OCI-LY1 (cell line): ENCODE results near the gene PILRB.
"Not testable (repeated sequence)": the region's sequence is repeated elsewhere in the genome, so short reads cannot be mapped to it uniquely, and the experiment has no call there.

ENCODE experiments used
- H2AFZ ChIP-seq: fragments of 200-600 bp; sonication (generic), shearing (Covaris generic); 2 replicates; pipeline ENCODE4 v1.6.0; 2014; ENCODE audit warnings: antibody characterized with exemption, mild to moderate bottlenecking, low read length
- H3F3A ChIP-seq: fragments of 200-600 bp; sonication (generic), shearing (Covaris generic); 2 replicates; pipeline ENCODE4 v1.6.0; 2014; ENCODE audit warnings: mild to moderate bottlenecking, antibody characterized with exemption, low read length, moderate library complexity; ENCODE audit not compliant: insufficient read depth
- H3K27ac ChIP-seq: fragments of 200-600 bp; sonication (generic); 2 replicates; pipeline ENCODE4 v1.5.1; 2014; ENCODE audit warnings: low read length, mixed run types, mild to moderate bottlenecking, low read depth; ENCODE audit not compliant: poor library complexity, severe bottlenecking
- H3K27me3 ChIP-seq: fragments of 200-600 bp; sonication (generic); 2 replicates; pipeline ENCODE4 v1.6.0; 2014; ENCODE audit warnings: antibody characterized with exemption, mild to moderate bottlenecking, low read length, moderate library complexity; ENCODE audit not compliant: insufficient read depth
- H3K36me3 ChIP-seq: fragments of 200-600 bp; sonication (generic); 2 replicates; pipeline ENCODE4 v1.6.1; 2014; ENCODE audit warnings: mild to moderate bottlenecking, antibody characterized with exemption, low read length, moderate library complexity, mixed read lengths; ENCODE audit not compliant: insufficient read depth
- H3K4me1 ChIP-seq: fragments of 200-600 bp; sonication (generic); 2 replicates; pipeline ENCODE4 v1.5.1; 2014; ENCODE audit warnings: mild to moderate bottlenecking, low read length, moderate library complexity; ENCODE audit not compliant: insufficient read depth, severe bottlenecking
- H3K4me2 ChIP-seq: fragments of 200-600 bp; sonication (generic), shearing (Covaris generic); 2 replicates; pipeline ENCODE4 v1.6.1; 2014; ENCODE audit warnings: low read length
- H3K4me3 ChIP-seq: fragments of 200-600 bp; sonication (generic); 2 replicates; pipeline ENCODE4 v1.5.1; 2014; ENCODE audit warnings: low read length, low read depth, mild to moderate bottlenecking, mixed read lengths; ENCODE audit not compliant: poor library complexity, severe bottlenecking
- H3K79me2 ChIP-seq: fragments of 200-600 bp; shearing (Covaris generic); 2 replicates; pipeline ENCODE4 v1.6.1; 2016; ENCODE audit warnings: mixed run types, low read length, mixed read lengths; ENCODE audit not compliant: insufficient read depth
- H3K9ac ChIP-seq: fragments of 200-600 bp; sonication (generic), shearing (Covaris generic); 2 replicates; pipeline ENCODE4 v1.6.1; 2014; ENCODE audit warnings: mild to moderate bottlenecking, low read length, mixed read lengths
- H3K9me2 ChIP-seq: fragments of 200-600 bp; sonication (generic), shearing (Covaris generic); 2 replicates; pipeline ENCODE4 v1.6.1; 2014; ENCODE audit warnings: low read depth, mild to moderate bottlenecking, low read length, mixed read lengths
- H3K9me3 ChIP-seq: fragments of 200-600 bp; shearing (Covaris generic); 2 replicates; pipeline ENCODE4 v1.6.1; 2014; ENCODE audit warnings: low read length, mixed read lengths
- H4K20me1 ChIP-seq: fragments of 200-600 bp; sonication (generic), shearing (Covaris generic); 2 replicates; pipeline ENCODE4 v1.6.0; 2016; ENCODE audit warnings: mild to moderate bottlenecking, low read length; ENCODE audit not compliant: insufficient read depth
- EZH2 ChIP-seq: fragments of 200-600 bp; sonication (generic), shearing (Covaris generic); IDR thresholded peaks from 2 replicates; pipeline ENCODE4 v1.8.0; 2017; ENCODE audit warnings: borderline replicate concordance, mixed run types, mild to moderate bottlenecking, antibody characterized with exemption, low read length, moderate library complexity, mixed read lengths
- TF ChIP-seq, protein P1 (sequence below): fragments of 200-600 bp; sonication (generic), shearing (Covaris generic); IDR thresholded peaks from 2 replicates; pipeline ENCODE4 v1.5.1; 2017; ENCODE audit warnings: mild to moderate bottlenecking, antibody characterized with exemption, low read length, moderate library complexity, mixed read lengths

The PILRB gene

DNA sequence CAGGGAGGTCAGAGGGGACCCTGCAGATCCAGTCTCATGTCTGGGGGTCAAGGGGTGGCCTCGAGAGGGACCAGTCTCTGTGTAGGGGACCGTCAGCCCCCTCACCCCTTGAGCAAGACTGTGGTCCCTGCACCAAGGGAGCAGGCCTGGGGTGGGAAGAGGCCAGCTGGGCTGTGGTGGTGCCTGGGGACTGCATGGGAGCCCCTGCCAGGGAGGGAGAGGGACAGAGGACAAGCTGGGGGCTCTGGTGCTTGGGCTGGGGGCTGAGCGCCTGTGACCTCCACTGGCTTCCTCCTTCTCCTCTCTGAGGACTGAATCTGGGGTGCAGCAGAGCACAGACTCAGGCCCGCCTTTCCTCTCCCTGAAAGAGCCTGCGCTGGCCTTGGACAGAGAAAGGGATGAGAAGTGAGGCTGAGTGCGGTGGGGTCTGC is 771 bp upstream of the PILRB start:
- Histone ChIP-seq H3K4me3 (no peak overlapping the region), H3K9me2 (no peaks in the 10 kb centered on the region), H4K20me1 (no peaks in the 10 kb centered on the region), H2AFZ (no peak overlapping the region), H3K4me2 (no peak overlapping the region), H3K36me3 (peaks cover 99% of the 10 kb centered on the region), H3K4me1 (no peaks in the 10 kb centered on the region), H3K79me2 (no peaks in the 10 kb centered on the region), H3K27ac (no peak overlapping the region), H3K9ac (no peak overlapping the region), H3F3A (no peaks in the 10 kb centered on the region), H3K9me3 (no peaks in the 10 kb centered on the region), H3K27me3 (no peaks in the 10 kb centered on the region)
- TF ChIP-seq, protein P1, sequence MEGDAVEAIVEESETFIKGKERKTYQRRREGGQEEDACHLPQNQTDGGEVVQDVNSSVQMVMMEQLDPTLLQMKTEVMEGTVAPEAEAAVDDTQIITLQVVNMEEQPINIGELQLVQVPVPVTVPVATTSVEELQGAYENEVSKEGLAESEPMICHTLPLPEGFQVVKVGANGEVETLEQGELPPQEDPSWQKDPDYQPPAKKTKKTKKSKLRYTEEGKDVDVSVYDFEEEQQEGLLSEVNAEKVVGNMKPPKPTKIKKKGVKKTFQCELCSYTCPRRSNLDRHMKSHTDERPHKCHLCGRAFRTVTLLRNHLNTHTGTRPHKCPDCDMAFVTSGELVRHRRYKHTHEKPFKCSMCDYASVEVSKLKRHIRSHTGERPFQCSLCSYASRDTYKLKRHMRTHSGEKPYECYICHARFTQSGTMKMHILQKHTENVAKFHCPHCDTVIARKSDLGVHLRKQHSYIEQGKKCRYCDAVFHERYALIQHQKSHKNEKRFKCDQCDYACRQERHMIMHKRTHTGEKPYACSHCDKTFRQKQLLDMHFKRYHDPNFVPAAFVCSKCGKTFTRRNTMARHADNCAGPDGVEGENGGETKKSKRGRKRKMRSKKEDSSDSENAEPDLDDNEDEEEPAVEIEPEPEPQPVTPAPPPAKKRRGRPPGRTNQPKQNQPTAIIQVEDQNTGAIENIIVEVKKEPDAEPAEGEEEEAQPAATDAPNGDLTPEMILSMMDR: no peak
- no peak for TF ChIP-seq EZH2

DNA sequence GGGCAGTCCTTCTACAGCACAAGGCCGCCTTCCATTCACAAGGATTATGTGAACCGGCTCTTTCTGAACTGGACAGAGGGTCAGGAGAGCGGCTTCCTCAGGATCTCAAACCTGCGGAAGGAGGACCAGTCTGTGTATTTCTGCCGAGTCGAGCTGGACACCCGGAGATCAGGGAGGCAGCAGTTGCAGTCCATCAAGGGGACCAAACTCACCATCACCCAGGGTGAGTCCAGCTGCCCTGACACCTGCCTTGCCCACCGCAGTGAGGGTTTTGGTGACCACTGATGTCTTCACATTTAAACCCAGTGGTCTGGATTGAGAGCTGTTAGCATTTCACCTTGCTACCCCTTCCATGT is 918 bp downstream of the PILRB start:
- H3K9ac ChIP-seq: no peak overlapping the region
- H2AFZ ChIP-seq: no peak overlapping the region
- H3K36me3 ChIP-seq: peaks cover 100% of the 10 kb centered on the region
- H4K20me1 ChIP-seq: no peaks in the 10 kb centered on the region
- H3K9me3 ChIP-seq: no peaks in the 10 kb centered on the region
- H3K4me2 ChIP-seq: no peak overlapping the region
- no peaks in the 10 kb centered on the region for H3K79me2 ChIP-seq
- H3K4me1 ChIP-seq: no peaks in the 10 kb centered on the region
- TF ChIP-seq, protein P1: no peak
- no peak for TF ChIP-seq EZH2
- no peak overlapping the region for H3K4me3 ChIP-seq
- no peaks in the 10 kb centered on the region for H3K9me2 ChIP-seq
- no peaks in the 10 kb centered on the region for H3K27me3 ChIP-seq
- no peak overlapping the region for H3K27ac ChIP-seq
- H3F3A ChIP-seq: no peaks in the 10 kb centered on the region

DNA sequence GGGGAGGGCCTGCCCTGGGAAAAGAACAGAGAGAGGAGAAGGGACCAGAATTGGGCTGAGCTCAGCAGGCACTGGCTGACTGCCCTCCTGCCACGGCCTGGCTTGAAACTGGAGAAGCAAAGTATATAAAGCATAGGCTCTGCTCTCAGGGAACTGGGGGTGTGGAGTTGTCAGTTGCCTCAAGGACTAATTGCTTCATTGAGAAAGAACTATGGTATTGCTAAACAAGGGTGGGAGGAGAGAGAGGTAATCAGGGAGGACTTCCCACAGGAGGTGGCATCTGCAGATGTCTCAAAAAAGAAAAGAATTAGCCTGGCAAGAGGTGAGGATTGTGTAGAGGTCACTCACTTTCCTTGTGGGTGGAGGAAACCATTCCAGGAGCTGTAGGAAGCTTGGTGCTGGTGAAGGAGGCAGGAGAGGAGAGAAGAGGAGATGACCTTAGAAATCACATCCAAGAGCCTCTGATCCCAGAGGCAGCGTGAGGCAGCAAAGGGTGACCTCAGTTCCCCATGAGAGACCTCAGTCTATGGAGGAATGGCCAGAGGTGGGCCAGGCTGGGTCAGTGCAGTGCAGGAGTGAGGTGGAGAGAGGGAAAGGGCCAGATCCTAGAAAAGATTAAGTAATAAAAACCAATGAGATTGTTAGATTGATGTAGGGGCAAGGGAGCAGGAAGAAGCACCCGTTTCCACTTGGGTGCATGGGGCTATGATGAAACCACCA is 2.4 kb downstream of the PILRB start:
- TF ChIP-seq EZH2: no peak
- Histone ChIP-seq H3K27me3 (no peaks in the 10 kb centered on the region), H3K4me3 (no peak overlapping the region), H3K79me2 (no peaks in the 10 kb centered on the region), H3F3A (no peaks in the 10 kb centered on the region), H3K9me3 (no peaks in the 10 kb centered on the region), H3K36me3 (peaks cover 94% of the 10 kb centered on the region), H3K4me1 (peaks cover 9% of the 10 kb centered on the region), H4K20me1 (no peaks in the 10 kb centered on the region), H3K27ac (no peak overlapping the region), H2AFZ (no peak overlapping the region), H3K9me2 (no peaks in the 10 kb centered on the region), H3K9ac (no peak overlapping the region), H3K4me2 (no peak overlapping the region)

DNA sequence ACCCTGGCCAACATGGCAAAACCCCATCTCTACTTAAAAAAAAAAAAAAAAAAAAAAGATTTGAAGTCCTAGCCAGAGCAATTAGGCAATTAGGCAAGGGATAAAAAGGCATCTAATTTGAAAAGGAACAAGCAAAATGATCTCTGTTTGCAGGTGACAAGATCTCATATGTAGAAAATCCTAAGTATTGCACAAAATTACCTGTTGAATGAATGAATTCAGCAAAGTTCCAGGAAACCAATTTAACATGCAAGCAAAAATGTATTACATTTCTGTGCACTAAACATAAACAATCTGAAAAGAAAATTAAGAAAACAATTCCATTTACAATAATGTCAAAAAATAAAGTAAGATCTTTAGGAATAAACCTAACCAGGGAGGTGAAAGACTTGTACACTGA is 5.2 kb downstream of the PILRB start:
- no peak overlapping the region for H2AFZ ChIP-seq
- peaks cover 74% of the 10 kb centered on the region for H3K36me3 ChIP-seq
- no peak overlapping the region for H3K4me3 ChIP-seq
- no peaks in the 10 kb centered on the region for H3K27me3 ChIP-seq
- no peaks in the 10 kb centered on the region for H3K79me2 ChIP-seq
- no peaks in the 10 kb centered on the region for H3K9me3 ChIP-seq
- no peak for TF ChIP-seq EZH2
- TF ChIP-seq, protein P1: no peak
- no peak overlapping the region for H3K9ac ChIP-seq
- no peak overlapping the region for H3K4me2 ChIP-seq
- H3K4me1 ChIP-seq: peaks cover 37% of the 10 kb centered on the region
- no peaks in the 10 kb centered on the region for H4K20me1 ChIP-seq
- 0 out of 2 replicates have a peak, but pooled peaks cover 8% of the 10 kb centered on the region for H3F3A ChIP-seq
- H3K27ac ChIP-seq: no peak overlapping the region
- H3K9me2 ChIP-seq: no peaks in the 10 kb centered on the region

DNA sequence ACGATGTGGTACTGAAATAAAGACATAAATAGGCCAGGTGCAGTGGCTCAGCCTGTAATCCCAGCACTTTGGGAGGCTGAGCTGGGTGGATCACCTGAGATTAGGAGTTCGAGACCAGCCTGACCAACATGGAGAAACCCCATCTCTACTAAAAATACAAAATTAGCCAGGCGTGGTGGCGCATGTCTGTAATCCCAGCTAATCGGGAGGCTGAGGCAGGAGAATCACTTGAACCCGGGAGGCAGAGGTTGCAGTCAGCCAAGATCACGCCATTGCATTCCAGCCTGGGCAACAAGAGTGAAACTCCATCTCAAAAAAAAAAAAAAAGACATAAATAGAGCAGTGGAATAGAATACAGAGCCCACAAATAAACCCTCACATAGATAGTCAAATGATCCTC is 5.9 kb downstream of the PILRB start:
- H3K4me2 ChIP-seq, H3K9me2 ChIP-seq, H3K27me3 ChIP-seq, H3K27ac ChIP-seq, H3K4me3 ChIP-seq, H3K9ac ChIP-seq, H4K20me1 ChIP-seq, H3K9me3 ChIP-seq, H2AFZ ChIP-seq, H3K79me2 ChIP-seq: not testable (repeated sequence)
- H3K36me3 ChIP-seq: peaks cover 67% of the 10 kb centered on the region
- peaks cover 44% of the 10 kb centered on the region for H3K4me1 ChIP-seq
- peaks cover 11% of the 10 kb centered on the region; the same call in 1 of the 2 replicates for H3F3A ChIP-seq
